ENCODE measurements around the gene NFIA.

Gene NFIA

GRCh38 chr1:61300899-61301298 lies 218.5 kb downstream of the NFIA start:
- Histone ChIP-seq H3K27ac (ENCODE audit: extremely low read depth, low read depth, low read length) (no peak overlapping the region), H3K36me3 (ENCODE audit: control insufficient read depth in 2 of 2, insufficient read depth in 1 of 2, low read length in 2 of 2) (no peaks in the 10 kb centered on the region), H3K4me1 (ENCODE audit: control insufficient read depth, insufficient read depth, low read length) (peaks cover 10% of the 10 kb centered on the region; the same call in 1 of the 2 replicates), H3K4me3 (ENCODE audit: low read depth, low read length) (no peak overlapping the region), H3K9me3 (ENCODE audit: control insufficient read depth, insufficient read depth, low read depth, low read length) (no peaks in the 10 kb centered on the region)
- TF ChIP-seq ZNF26 (tag by site-specific recombination; IDR thresholded peaks at IDR 0.05) = no peak
- TF ChIP-seq ZIC2 (tag by site-specific recombination; IDR thresholded peaks at IDR 0.05) = no peak
- TF ChIP-seq ZNF341 (tag by site-specific recombination; IDR thresholded peaks at IDR 0.05; ENCODE audit: low read depth) = no peak
- TF ChIP-seq PATZ1 (tag by site-specific recombination; IDR thresholded peaks at IDR 0.05) = no peak
- TF ChIP-seq ZNF530 (tag by site-specific recombination; IDR thresholded peaks at IDR 0.05; ENCODE audit: low read depth) = no peak
- no peak for TF ChIP-seq ZNF148 (tag by site-specific recombination; IDR thresholded peaks at IDR 0.05; ENCODE audit: borderline replicate concordance)
- no peak for TF ChIP-seq ZBTB11 (tag by site-specific recombination; conservative IDR thresholded peaks at IDR 0.05; ENCODE audit: low read depth)
- no peak for TF ChIP-seq ZBTB44 (tag by site-specific recombination; IDR thresholded peaks at IDR 0.05)
- TF ChIP-seq ZNF140 (tag by site-specific recombination; IDR thresholded peaks at IDR 0.05) = no peak
- no peak for TF ChIP-seq ZNF398 (tag by site-specific recombination; IDR thresholded peaks at IDR 0.05)
- TF ChIP-seq ZNF48 (tag by site-specific recombination; IDR thresholded peaks at IDR 0.05) = no peak
- TF ChIP-seq ZBTB20 (tag by site-specific recombination; IDR thresholded peaks at IDR 0.05) = no peak
- no peak for TF ChIP-seq ZNF426 (tag by site-specific recombination; IDR thresholded peaks at IDR 0.05)
- no peak for TF ChIP-seq MZF1 (tag by site-specific recombination; IDR thresholded peaks at IDR 0.05; ENCODE audit: borderline replicate concordance)
- TF ChIP-seq ZNF146 (tag by site-specific recombination; IDR thresholded peaks at IDR 0.05) = no peak
- no peak for TF ChIP-seq ZNF184 (tag by site-specific recombination; IDR thresholded peaks at IDR 0.05)
- no peak for TF ChIP-seq ZNF843 (tag by site-specific recombination; IDR thresholded peaks at IDR 0.05)
- no peak for TF ChIP-seq IKZF3 (tag by site-specific recombination; IDR thresholded peaks at IDR 0.05)
- no peak for TF ChIP-seq ZNF292 (tag by site-specific recombination; IDR thresholded peaks at IDR 0.05; ENCODE audit: borderline replicate concordance, low read depth)
- ChIA-PET POLR2A (no interaction called here), CTCF (no interaction called here)

All from HEK293 (cell line).